Endothelial cell of umbilical vein (primary cell): ENCODE data around the gene GTF2H1. TPM values are rescaled to one million over a fixed set of nuclear protein-coding genes. Genes with fewer than 3 reads are reported as not detected.

Experiments
- BruUV-seq: library from RNA; stranded (reverse); fragments of 400-500 nt; replicated peaks from 2 replicates; lab custom pipeline; 2021; lab: Mats Ljungman, UMichigan
- CTCF ChIA-PET: fragments of 300-600, 350-600 bp; sonication (Branson Sonifier 250); formaldehyde crosslinking; loops from one replicate; lab custom pipeline; 2021; ENCODE audit warnings: antibody characterized with exemption, inconsistent platforms; lab: Charles Lee
- POLR2A ChIA-PET: fragments of 300-600, 350-600 bp; sonication (Branson Sonifier 250); formaldehyde crosslinking; loops from one replicate; lab custom pipeline; 2021; ENCODE audit warnings: antibody characterized with exemption, inconsistent platforms; lab: Charles Lee
- DNase-seq: peaks from one replicate; pipeline ENCODE4 v3.0.0-alpha.2; 2011; ENCODE audit warnings: low read depth, low spot score
- FAIRE-seq: peaks from 2 replicates; lab custom pipeline; 2011; peaks lifted over from hg19 to GRCh38; lab: Jason Lieb, UNC
- H2AFZ ChIP-seq: 2 replicates; pipeline ENCODE4 v1.6.0; 2012; ENCODE audit warnings: low read depth, low read length, control low read depth, inconsistent platforms
- H3K27ac ChIP-seq: 2 replicates; pipeline ENCODE4 v1.5.1; 2011; ENCODE audit warnings: low read depth, mild to moderate bottlenecking, control low read depth, low read length, moderate library complexity; ENCODE audit not compliant: insufficient read depth
- H3K27me3 ChIP-seq, 2 experiments: 2 replicates each; pipeline versions ENCODE4 v1.6.0 to v1.6.1; 2011; ENCODE audit warnings: low read length in 2 of 2, mixed read lengths in 1 of 2; ENCODE audit not compliant: control insufficient read depth in 2 of 2, insufficient read depth in 2 of 2
- H3K36me3 ChIP-seq, 2 experiments: 2 replicates in 1 of 2; 3 replicates in 1 of 2; pipeline ENCODE4 v1.5.1; 2011; ENCODE audit warnings: low read length in 2 of 2, mild to moderate bottlenecking in 1 of 2, moderate library complexity in 1 of 2; ENCODE audit not compliant: control insufficient read depth in 2 of 2, insufficient read depth in 2 of 2; ENCODE audit errors: extremely low read depth in 1 of 2
- H3K4me1 ChIP-seq: 3 replicates; pipeline ENCODE4 v1.5.1; 2011; ENCODE audit warnings: mild to moderate bottlenecking, low read length; ENCODE audit not compliant: control insufficient read depth, insufficient read depth; ENCODE audit errors: extremely low read depth
- H3K4me2 ChIP-seq: 2 replicates; pipeline ENCODE4 v1.6.1; 2011; ENCODE audit warnings: low read length, control low read depth, mixed read lengths; ENCODE audit not compliant: insufficient read depth
- H3K4me3 ChIP-seq, 3 experiments: fragments of 200-600 bp in 1 of 3; sonication (generic), shearing (Covaris generic) in 1 of 3; replicated peaks in 1 of 3; 2 replicates each; pipeline ENCODE4 v1.5.1; 2011 to 2016; ENCODE audit warnings: control low read depth in 3 of 3, low read length in 3 of 3, mild to moderate bottlenecking in 2 of 3, inconsistent platforms in 1 of 3, low read depth in 1 of 3, moderate library complexity in 1 of 3; ENCODE audit not compliant: insufficient read depth in 1 of 3
- H3K79me2 ChIP-seq: 2 replicates; pipeline ENCODE4 v1.6.0; 2012; ENCODE audit warnings: low read length, inconsistent platforms; ENCODE audit not compliant: control insufficient read depth, insufficient read depth
- H3K9ac ChIP-seq: replicated peaks from 2 replicates; pipeline ENCODE3; 2011; ENCODE audit warnings: low read length, control low read depth; ENCODE audit not compliant: insufficient read depth; ENCODE audit errors: extremely low read depth
- H3K9me1 ChIP-seq: replicated peaks from 3 replicates; pipeline ENCODE4 v1.6.0; 2011; ENCODE audit warnings: mild to moderate bottlenecking, low read length; ENCODE audit not compliant: control insufficient read depth, insufficient read depth; ENCODE audit errors: extremely low read depth
- H3K9me3 ChIP-seq: replicated peaks from 2 replicates; pipeline ENCODE4 v1.5.1; 2012; ENCODE audit warnings: low read length, inconsistent platforms; ENCODE audit not compliant: control insufficient read depth, insufficient read depth
- H4K20me1 ChIP-seq: replicated peaks from 2 replicates; pipeline ENCODE3; 2011; ENCODE audit warnings: mild to moderate bottlenecking, low read length; ENCODE audit not compliant: control insufficient read depth, insufficient read depth; ENCODE audit errors: extremely low read depth
- EZH2 ChIP-seq: IDR thresholded peaks from 2 replicates; pipeline ENCODE4 v1.6.1; 2012; ENCODE audit warnings: borderline replicate concordance, low read depth, mild to moderate bottlenecking, moderate library complexity, low read length, inconsistent platforms; ENCODE audit not compliant: severe bottlenecking
- FOS ChIP-seq: IDR thresholded peaks from 2 replicates; pipeline ENCODE4 v1.6.1; 2011; ENCODE audit warnings: mild to moderate bottlenecking, low read length, moderate library complexity, borderline replicate concordance; ENCODE audit not compliant: insufficient read depth
- GATA2 ChIP-seq: IDR thresholded peaks from 2 replicates; pipeline ENCODE4 v1.7.0; 2011; ENCODE audit warnings: low read depth, mild to moderate bottlenecking, moderate library complexity, mixed read lengths, low read length; ENCODE audit not compliant: insufficient read length, insufficient read depth
- JUN ChIP-seq: IDR thresholded peaks from 2 replicates; pipeline ENCODE4 v1.6.1; 2011; ENCODE audit warnings: borderline replicate concordance, low read depth; ENCODE audit not compliant: insufficient read length, insufficient read depth
- MYC ChIP-seq: IDR thresholded peaks from one replicate; pipeline ENCODE4 v1.6.1; 2011; ENCODE audit warnings: mild to moderate bottlenecking, low read depth, low read length
- POLR2A ChIP-seq: IDR thresholded peaks from 2 replicates; pipeline ENCODE4 v1.6.1; 2012; ENCODE audit warnings: low read depth, mild to moderate bottlenecking, control low read depth, low read length
- POLR2AphosphoS5 ChIP-seq: IDR thresholded peaks from 2 replicates; pipeline ENCODE4 v1.6.1; 2012; ENCODE audit warnings: low read depth, mild to moderate bottlenecking, control low read depth, low read length, moderate library complexity; ENCODE audit not compliant: insufficient read depth
- dilution Hi-C: fragments of 300-500 bp; cut with MboI; formaldehyde crosslinking; loops from one replicate; pipeline ENCODE4 v1.15.0; 2019; ENCODE audit warnings: low sequenced_read_pairs; ENCODE audit not compliant: extremely low pct_ligation_motif_present
- intact Hi-C: fragments of 100-400 bp; cut with micrococcal nuclease; formaldehyde crosslinking; loops from one replicate; pipeline ENCODE4 v1.10.0; 2022
- polyA plus RNA-seq, 4 experiments: library from polyadenylated mRNA; depleted of rRNA in 3 of 4; stranded (reverse) in 3 of 4; unstranded in 1 of 4; fragments of >200 nt; gene quantifications; 2 replicates each; pipeline versions ENCODE4 v1.2.1 to v1.2.3, GENCODE V29; 2011 to 2012; ENCODE audit warnings: missing spikeins in 1 of 4
- total RNA-seq: library from RNA; stranded (reverse); gene quantifications from 2 replicates; pipeline ENCODE4 v1.2.3, GENCODE V29; 2021
- TF ChIP-seq, protein P1 (sequence below), 2 donors: IDR thresholded peaks; 1 replicate in 1 of 2; 2 replicates in 1 of 2; pipeline ENCODE4 v1.5.1; 2011; ENCODE audit warnings: low read length in 2 of 2, mild to moderate bottlenecking in 2 of 2, moderate library complexity in 2 of 2, control low read depth in 1 of 2, inconsistent platforms in 1 of 2, low read depth in 1 of 2; ENCODE audit not compliant: insufficient read depth in 1 of 2; ENCODE audit errors: extremely low read depth in 1 of 2
- TF ChIP-seq, protein P2 (sequence below): IDR thresholded peaks from 2 replicates; pipeline ENCODE4 v1.6.1; 2011; ENCODE audit not compliant: insufficient read depth, insufficient read length

The GTF2H1 gene
- total and polyA plus RNA-seq, 2 donors (not counting 3 experiments of a cell fraction or from before 2014, with no cell fraction given): 15.7 to 47.7 TPM

DNA sequence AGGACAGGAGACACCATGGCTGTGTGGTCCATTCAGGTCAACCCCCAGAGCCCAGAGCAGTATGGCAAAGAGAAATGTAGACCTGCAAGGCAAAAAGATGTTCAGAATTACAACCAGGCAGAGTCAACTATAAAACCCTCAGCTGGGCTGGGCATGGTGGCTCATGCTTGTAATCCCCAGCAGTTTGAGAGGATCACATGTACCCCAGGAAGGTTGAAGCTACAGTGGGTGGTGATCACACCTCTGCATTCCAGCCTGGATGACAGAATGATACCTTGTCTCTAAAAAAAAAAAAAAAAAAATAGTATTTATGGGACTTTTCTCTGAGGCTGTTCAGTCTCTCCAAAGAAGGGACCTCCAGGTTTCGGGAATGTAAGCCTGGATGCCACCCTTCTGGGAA lies 53.6 kb downstream of the GTF2H1 start:
- H3K4me1 ChIP-seq: no peaks in the 10 kb centered on the region
- intact Hi-C loops: no loop called here
- POLR2A ChIA-PET: no interaction called here
- TF ChIP-seq, protein P1, sequence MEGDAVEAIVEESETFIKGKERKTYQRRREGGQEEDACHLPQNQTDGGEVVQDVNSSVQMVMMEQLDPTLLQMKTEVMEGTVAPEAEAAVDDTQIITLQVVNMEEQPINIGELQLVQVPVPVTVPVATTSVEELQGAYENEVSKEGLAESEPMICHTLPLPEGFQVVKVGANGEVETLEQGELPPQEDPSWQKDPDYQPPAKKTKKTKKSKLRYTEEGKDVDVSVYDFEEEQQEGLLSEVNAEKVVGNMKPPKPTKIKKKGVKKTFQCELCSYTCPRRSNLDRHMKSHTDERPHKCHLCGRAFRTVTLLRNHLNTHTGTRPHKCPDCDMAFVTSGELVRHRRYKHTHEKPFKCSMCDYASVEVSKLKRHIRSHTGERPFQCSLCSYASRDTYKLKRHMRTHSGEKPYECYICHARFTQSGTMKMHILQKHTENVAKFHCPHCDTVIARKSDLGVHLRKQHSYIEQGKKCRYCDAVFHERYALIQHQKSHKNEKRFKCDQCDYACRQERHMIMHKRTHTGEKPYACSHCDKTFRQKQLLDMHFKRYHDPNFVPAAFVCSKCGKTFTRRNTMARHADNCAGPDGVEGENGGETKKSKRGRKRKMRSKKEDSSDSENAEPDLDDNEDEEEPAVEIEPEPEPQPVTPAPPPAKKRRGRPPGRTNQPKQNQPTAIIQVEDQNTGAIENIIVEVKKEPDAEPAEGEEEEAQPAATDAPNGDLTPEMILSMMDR (IDR thresholded peaks at IDR 0.05; ENCODE audit: extremely low read depth in 1 of 2, insufficient read depth in 1 of 2, low read depth in 1 of 2, low read length in 2 of 2): no peak
- TF ChIP-seq FOS (no peak), POLR2A (no peak), EZH2 (no peak), GATA2 (no peak), POLR2AphosphoS5 (no peak), MYC (no peak), JUN (no peak)
- TF ChIP-seq, protein P2, sequence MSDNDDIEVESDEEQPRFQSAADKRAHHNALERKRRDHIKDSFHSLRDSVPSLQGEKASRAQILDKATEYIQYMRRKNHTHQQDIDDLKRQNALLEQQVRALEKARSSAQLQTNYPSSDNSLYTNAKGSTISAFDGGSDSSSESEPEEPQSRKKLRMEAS: no peak
- dilution Hi-C loops: no loop called here
- CTCF ChIA-PET: no interaction called here
- no peaks in the 10 kb centered on the region for H3K36me3 ChIP-seq
- H3K9me3 ChIP-seq: no peaks in the 10 kb centered on the region
- H3K79me2 ChIP-seq: no peaks in the 10 kb centered on the region
- no peak overlapping the region for H3K4me2 ChIP-seq
- no peak overlapping the region for H3K27ac ChIP-seq
- FAIRE-seq (no peak), DNase-seq (no peak)
- no peak overlapping the region for H2AFZ ChIP-seq
- H3K9ac ChIP-seq: no peak overlapping the region
- no peaks in the 10 kb centered on the region for H4K20me1 ChIP-seq
- no TSS peak for BruUV-seq
- no peaks in the 10 kb centered on the region for H3K27me3 ChIP-seq
- no peaks in the 10 kb centered on the region for H3K9me1 ChIP-seq
- H3K4me3 ChIP-seq: no peak overlapping the region
